Measurements from ENCODE around the gene ZNF296. TPM values are rescaled to one million over a fixed set of nuclear protein-coding genes. Genes with fewer than 3 reads are reported as not detected.
"Not testable (repeated sequence)": the region's sequence is repeated elsewhere in the genome, so short reads cannot be mapped to it uniquely, and the experiment has no call there.

ZNF296 gene
- under 0.01 TPM in 2 replicates for total RNA-seq

GRCh38 chr19:45076029-45076850, at the start of gene ZNF296:
Gene ZNF296 (minus strand): TSS chr19:45076478. CDS start chr19:45076373, 105 bp downstream.
- DNase-seq (ENCODE audit: low read depth in 2 of 2), result peak; percentile 52 to 69

GRCh38 chr19:45125360-45125759, 49.1 kb upstream of the ZNF296 start:
- no peak for DNase-seq (ENCODE audit: low read depth in 2 of 2)

- DNase-seq (ENCODE audit: low read depth in 2 of 2), result no peak
These were observed 47.7 kb upstream of the ZNF296 start for GRCh38 chr19:45124021-45124420.

- no peak for DNase-seq (ENCODE audit: low read depth in 2 of 2)
These were observed 47.2 kb upstream of the ZNF296 start for GRCh38 chr19:45123440-45123850.

DNA sequence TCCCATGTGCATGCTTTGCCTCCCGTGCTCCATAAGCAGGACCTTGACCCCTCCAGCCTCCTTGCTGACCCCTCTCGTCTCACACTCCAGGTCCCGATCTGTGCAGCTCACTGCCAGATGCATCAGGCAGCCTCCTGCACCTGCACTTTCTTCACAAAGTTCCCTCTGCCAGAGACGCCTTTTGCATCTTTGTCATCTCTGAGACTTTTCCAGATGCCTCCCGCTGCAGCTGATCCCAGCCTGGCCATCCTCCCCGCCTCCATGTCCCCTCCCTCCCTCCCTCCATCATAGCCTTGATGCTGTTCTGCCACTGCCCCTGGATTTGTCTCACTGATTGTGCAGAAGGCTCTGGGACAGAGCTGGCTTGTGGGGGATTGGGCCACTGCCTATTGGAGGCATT, 46.6 kb upstream of the ZNF296 start:
- no peak for DNase-seq (ENCODE audit: low read depth in 2 of 2)

GRCh38 chr19:45121827-45122345, 45.6 kb upstream of the ZNF296 start:
- no peak for DNase-seq (ENCODE audit: low read depth in 2 of 2)

- no peak for DNase-seq (ENCODE audit: low read depth in 2 of 2)
These were observed 43.3 kb upstream of the ZNF296 start for GRCh38 chr19:45119582-45119981.

- DNase-seq (ENCODE audit: low read depth in 2 of 2), result not testable (repeated sequence)
These were observed 42.5 kb upstream of the ZNF296 start for GRCh38 chr19:45118591-45119355.

DNA sequence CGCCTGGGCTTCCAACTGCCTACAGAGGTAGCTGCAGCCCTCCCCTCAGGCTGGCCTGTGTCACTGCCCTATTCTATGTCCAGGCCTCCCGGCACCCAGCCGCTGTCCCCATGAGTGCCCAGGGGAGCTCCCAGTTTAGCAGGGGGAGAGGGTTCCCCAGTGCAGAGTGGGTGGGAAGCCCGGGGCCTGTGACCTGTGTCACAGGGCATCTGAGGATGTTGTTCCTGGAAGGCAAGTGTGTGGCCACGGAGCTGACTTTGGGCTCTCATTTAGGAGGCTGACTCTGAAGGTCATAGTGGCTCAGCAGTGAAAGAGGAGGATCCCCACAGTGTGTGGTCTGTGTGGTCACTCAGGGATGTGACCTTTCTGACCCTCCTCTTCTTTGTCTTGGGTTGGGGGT, 41.8 kb upstream of the ZNF296 start:
- DNase-seq (ENCODE audit: low read depth in 2 of 2), result no peak

- DNase-seq (ENCODE audit: low read depth in 2 of 2), result no peak
These were observed 41.4 kb upstream of the ZNF296 start for GRCh38 chr19:45117671-45118070.

DNA sequence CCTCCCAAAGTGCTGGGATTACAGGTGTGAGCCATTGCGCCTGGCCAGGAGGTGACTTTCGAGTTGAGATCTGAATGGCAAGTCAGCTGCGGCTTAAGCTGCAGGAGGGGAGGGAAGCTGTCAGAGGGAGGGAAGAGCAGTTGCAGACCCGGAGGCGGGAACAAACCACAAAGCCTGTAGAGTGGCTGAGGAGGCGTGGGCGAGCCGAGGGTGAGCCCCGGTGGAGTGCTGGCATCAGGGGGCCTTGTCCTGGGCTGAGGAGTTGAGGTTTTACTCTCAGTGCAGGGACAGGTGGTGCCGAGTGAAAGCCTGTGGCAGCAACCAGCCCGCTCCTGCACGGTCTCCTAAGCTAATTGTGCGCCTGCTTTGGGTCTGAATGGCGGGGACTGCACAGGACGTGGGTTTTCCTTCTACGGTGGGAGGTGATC, 40.9 kb upstream of the ZNF296 start:
- no peak for DNase-seq (ENCODE audit: low read depth in 2 of 2)

- no peak for DNase-seq (ENCODE audit: low read depth in 2 of 2)
These were observed 39.7 kb upstream of the ZNF296 start for GRCh38 chr19:45115809-45116615.

- DNase-seq (ENCODE audit: low read depth in 2 of 2), result no peak
These were observed 37.8 kb upstream of the ZNF296 start for GRCh38 chr19:45114116-45114515.

GRCh38 chr19:45113628-45114027, 37.4 kb upstream of the ZNF296 start:
- no peak for DNase-seq (ENCODE audit: low read depth in 2 of 2)

DNA sequence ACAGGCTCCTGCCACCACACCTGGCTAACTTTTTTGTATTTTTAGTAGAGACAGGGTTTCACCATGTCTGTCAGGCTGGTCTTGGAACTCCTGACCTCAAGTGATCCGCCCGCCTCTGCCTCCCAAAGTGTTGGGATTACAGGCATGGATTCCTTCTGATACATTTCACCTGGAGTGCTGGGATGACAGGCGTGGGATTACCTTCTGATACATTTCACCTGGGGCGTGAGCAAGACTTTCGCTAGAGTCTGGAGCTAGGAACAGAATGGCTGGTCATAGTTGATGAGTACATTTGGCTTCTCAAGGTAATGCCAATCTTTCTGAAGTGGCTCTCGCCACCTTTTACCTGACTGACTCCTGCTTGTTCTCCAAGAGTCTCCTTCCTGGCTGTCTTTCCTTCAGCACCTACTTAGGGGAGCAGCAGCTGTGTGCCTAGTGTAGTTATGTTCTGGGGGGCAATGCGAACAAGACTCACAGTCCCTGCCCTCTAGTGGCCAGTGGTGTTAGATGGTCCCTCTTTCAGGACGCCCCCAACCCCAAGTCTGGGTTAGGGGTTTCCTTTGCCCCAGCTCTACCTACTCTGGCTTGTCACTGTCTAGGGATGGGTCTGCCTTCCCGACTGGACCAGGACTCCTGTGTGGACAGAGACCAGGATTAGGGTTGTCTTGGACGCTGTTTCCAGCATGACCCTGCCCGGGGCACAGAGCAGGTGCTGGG, 36.0 kb upstream of the ZNF296 start:
- no peak for DNase-seq (ENCODE audit: low read depth in 2 of 2)

DNA sequence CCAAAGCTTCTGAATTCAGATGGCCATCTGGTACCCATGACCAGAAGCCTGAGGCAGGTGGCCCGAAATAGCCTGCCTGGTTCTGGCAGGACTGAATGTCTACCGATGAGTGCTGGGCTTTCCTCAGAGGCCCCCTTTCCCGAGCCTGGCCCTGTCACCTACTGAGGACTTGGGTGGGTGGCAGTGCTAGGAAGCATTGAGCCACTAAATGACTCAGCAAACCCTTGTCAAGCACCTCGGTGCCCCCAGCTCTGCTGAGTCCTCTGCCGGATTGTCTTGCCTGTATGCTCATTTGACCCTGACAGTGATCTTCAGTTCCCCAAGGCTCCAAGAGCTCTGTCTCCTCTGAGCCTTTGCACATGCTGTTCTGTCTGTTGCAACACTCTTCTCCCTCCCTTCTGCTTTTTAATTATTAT, 34.6 kb upstream of the ZNF296 start:
- no peak for DNase-seq (ENCODE audit: low read depth in 2 of 2)

DNA sequence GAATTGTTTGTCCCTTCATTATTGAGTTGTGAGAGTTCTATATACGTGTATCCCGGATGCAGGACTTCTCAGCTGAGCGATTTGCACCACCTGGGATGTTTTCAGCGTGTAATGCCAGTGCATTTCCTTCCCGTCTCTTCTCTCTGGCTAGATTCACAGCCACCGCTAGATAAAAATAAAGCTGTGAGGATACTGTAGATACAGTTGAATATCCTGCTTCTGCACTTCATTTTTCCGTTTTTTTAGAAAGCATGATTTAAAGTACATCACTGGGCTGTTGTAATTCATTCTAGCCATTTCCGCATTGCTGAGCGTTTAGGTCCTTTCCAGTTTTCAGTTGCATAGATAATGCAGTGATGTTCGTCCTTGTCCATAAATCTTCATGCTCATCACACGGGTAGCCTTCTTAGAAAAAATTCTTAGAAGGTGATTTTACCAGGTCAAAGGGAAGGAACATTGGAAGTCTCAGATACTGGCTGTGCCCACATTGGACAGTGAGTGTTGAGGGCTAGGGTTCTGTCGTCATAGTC, 31.4 kb upstream of the ZNF296 start:
- DNase-seq (ENCODE audit: low read depth in 2 of 2), result peak in 1 of 2 donors; percentile 72

DNA sequence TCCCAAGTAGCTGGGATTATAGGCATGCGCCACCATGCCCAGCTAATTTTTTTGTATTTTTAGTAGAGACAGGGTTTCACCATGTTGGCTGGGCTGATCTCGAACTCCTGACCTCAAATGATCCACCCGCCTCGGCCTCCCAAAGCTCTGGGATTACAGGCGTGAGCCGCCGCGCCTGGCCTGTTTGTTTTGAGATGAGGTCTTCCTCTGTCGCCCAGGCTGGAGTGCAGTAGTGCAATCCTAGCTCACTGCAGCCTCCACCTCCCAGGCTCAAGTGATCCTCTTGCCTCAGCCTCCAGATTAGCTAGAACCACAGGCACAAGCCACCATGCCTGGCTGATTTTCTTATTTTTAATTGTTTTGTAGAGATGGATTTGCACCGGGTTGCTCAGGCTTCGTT, 30.1 kb upstream of the ZNF296 start:
- DNase-seq (ENCODE audit: low read depth in 2 of 2), result not testable (repeated sequence)

GRCh38 chr19:45104658-45105349, 28.5 kb upstream of the ZNF296 start:
- no peak for DNase-seq (ENCODE audit: low read depth in 2 of 2)
